NCI-H1930 (cell line): ENCODE data around the gene MAL.

ENCODE experiments used
- DNase-seq, 2 experiments: peaks; one replicate each; lab custom pipeline; 2025; lab: John Stamatoyannopoulos, UW

Gene MAL

DNA sequence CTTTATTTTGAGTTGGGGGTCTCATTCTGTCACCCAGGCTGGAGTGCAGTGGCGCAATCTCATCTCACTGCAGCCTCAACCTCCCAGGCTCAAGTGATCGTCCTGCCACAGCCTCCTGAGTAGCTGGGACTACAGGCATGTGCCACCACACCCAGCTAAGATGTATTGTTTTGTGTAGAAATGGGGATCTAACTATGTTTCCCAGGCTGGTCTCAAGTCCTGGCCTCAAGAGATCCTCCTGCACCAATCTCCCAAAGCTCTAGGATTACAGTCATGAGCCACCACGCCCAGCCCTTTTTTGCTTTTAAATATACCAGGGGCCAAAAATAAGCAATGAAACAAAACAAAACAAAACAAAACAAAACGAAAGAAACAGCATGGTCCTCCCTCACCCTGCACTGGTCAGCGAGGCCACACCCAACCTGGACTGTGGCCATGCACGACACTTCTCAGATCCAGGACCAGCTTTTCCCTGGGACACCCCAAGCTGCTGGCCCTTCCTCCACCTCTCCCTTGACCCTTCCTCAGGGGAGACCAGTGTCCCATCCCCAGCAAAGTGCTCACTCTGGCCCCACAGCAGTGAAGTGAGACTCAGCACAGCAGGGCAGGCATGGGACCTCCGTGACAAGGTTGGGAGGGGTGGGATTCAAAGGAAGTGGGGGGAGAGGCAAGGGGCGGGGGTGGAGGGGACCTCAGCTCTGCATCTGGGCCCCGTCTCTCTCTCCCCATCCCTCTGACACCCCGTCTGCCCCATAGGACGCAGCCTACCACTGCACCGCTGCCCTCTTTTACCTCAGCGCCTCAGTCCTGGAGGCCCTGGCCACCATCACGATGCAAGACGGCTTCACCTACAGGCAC lies 23.5 kb downstream of the MAL start:
- DNase-seq, result no peak

DNA sequence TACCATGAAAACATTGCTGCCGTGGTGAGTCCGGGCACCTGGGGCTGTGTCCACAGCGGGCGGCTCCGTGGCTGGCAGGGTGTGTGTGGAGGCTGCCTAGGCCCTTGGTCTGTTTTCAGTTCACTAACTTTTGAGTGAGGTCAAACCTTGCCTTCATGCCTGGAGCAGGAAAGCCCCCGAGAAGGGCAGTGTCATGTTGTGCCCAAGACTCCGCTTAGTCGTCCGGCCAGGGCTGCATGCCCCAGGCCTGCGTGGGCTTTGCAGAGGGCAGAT lies 24.1 kb downstream of the MAL start:
- DNase-seq, result no peak

DNA sequence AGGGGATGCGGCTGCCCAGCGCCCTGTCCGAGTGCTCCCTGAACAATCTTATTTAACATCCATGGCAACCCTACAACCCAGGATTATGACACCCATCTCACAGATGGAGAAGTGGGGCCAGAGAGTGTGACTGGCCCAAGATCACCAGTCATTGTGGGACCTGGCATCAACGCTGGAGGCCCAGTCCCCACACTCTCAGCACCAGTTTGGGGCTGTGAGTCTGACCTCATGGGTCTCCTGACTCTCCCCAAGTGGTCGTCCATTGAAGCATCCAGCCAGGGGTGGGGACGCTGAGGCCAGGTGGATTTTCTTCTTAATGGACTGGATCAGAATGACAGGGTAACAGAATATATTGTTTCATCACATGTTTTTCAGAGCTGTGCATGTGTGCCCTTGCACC lies 24.5 kb downstream of the MAL start:
- DNase-seq, result no peak

DNA sequence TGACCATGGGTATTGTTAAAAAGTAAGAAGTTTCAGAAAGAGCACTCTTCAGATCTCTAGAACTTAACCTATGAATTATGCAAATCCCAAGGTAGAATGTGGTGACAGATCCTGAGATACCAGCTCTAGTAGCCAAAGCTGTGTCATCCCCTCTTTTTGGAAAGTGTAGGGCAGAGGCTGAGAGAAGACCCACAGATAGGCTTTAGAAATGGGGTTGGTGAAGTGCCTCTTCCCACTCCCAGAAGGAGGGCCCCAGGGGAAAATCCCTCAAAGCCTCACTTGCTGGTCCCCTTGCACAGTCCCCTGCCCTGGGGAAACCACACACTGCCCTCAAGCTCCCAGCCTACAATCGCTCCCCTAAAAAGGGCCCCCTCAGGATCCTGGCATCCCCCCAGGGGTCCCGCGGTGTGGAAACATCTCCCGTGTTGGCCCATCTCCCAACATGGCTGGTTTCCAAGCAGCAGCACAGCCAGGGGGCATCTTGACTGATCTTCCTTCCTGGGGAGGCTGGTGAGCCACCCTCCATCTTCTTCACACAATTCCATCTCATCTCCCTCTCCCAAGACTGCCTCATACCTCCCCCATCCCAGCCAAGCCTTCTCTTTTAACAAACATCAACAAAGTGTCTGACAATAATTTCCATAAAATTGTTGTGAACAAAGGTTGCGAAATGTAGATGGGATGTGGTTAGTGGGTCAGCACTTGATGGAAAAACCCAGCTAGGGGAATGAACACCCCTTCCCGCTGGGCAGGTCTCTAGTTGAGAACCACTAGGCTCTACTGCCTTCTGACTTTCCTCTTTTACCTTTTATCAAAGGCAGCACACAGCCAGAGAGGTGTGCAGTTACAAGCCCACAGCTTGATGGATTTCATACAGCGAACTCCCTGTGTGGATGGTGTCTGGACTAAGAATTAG lies 25.1 kb downstream of the MAL start:
- no peak for DNase-seq

DNA sequence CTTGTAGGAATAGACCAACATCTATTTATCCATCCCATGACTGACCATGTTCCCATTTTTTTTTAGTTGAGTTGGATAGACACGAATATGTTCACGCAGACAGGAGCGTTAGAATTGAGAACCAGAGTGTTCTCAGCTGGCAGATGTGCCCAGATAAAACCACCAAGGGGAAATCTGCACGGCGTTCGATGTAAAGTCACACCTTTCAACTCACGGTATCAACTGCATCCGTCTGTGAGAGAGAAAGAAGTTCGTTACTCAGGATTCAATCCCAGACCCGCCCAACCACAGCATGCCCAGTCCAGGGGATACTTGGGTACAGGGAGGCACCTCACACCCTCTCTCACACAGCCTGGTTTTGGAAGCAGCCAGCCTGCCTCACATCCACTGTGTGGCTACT lies 26.1 kb downstream of the MAL start:
- no peak for DNase-seq

DNA sequence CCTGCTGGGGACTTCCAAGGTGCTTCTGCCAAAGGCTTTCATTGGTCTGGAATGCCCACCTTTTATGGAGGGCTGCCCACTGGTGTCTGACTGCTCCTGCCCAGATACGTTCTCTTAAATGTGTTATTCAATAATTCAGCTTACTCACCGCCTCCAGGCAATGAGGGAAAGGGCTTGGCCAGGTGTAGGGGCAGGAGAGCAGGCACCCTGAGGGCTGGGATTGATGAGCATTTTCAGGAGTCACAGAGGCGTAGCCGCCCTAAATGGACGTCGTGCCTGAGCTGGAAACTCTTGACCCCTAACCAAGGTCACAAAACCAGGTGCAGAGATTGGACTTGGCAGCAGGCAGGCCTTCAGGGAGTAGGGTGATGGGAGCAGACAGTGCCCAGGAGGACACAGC lies 26.8 kb downstream of the MAL start:
- DNase-seq, result no peak

DNA sequence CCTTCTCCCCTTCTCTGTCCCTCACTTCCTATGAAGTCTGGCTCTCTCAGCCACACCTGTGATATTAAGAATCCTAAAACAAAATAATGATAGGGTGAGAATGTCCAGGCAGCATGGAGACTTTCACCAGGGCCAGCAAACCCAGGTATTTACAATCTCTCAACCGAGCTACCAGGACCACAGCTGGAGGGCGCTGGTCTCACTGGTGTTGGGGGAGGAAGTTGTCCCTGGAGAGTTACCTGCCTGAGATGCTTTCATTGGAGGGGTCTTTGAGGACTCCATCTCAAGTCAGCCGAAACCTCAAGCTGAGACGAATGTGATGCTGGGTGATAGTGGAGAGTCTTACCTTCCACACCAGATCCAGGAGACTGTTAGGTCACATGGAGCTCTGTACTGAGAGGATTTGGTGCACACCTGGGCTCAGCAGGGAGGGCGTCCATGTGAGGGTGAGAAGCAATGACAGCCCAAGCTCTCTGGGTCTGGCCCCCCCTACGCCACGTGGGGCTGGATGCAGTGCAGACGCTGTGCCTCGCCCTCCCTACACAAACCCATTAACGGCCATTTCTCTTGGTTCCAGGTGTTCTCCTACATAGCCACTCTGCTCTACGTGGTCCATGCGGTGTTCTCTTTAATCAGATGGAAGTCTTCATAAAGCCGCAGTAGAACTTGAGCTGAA lies 27.4 kb downstream of the MAL start:
- no peak for DNase-seq

DNA sequence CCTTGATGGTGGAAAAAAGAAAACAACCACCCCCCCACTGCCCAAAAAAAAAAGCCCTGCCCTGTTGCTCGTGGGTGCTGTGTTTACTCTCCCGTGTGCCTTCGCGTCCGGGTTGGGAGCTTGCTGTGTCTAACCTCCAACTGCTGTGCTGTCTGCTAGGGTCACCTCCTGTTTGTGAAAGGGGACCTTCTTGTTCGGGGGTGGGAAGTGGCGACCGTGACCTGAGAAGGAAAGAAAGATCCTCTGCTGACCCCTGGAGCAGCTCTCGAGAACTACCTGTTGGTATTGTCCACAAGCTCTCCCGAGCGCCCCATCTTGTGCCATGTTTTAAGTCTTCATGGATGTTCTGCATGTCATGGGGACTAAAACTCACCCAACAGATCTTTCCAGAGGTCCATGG lies 28.0 kb downstream of the MAL start:
- peak in 1 of 2 experiments; percentile 17 for DNase-seq

DNA sequence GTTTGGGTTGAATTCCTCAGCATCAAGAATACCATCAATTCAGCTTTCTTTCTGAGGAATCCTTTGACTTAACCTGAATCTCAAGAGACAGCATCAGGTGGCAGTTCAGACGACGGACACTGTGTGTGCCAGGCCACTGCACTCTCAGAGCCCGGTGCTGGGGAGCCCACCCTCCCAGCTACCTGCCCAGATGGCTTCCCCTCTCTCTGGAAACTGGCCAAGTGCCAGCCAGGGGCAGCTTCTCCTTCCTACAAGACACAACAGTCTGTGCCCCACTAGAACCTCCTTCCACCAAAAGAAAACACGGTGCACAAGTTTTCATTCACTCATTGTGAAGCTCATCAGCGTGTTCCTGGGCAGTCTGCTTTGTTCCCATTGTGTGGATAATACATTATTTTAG lies 28.5 kb downstream of the MAL start:
- DNase-seq, result no peak

DNA sequence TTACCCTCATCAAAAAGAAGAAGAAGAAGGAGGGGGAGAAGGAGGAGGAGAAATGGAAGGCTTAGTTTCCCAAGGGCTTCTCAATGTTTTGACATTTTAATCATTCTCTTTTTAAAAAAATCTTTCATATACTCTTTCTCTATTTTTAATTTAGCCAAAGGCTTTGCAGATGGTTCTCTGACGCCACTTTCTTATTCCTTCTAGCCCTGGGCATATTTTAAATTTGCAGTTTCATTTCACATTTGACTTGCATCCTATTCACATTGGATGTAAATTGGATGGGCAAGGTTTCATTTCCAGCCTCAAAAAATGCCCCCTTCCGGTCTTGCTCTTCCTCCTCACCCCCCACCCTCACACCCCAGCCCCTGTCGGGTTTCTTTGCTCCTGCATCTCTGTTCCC lies 29.8 kb downstream of the MAL start:
- DNase-seq, result no peak

DNA sequence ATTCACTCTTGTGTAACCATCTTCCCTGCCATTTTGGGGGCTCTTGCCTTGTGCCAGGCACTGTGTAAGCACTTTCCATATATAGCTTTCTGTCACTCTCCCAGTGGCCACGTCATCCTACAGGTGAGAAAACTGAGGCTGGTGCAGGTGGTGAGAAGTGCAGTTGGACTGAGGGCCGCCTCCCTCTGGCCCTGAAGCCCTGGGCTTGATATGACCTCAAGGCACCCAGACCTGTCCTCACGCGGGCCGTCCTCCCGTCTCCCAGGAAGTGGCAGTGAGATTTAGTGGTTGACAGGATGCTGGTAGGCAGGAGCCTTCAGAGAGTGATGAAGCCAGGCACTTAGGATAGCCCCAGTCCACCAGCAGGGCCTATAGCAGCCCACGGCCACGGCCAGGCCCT lies 30.5 kb downstream of the MAL start:
- no peak for DNase-seq

DNA sequence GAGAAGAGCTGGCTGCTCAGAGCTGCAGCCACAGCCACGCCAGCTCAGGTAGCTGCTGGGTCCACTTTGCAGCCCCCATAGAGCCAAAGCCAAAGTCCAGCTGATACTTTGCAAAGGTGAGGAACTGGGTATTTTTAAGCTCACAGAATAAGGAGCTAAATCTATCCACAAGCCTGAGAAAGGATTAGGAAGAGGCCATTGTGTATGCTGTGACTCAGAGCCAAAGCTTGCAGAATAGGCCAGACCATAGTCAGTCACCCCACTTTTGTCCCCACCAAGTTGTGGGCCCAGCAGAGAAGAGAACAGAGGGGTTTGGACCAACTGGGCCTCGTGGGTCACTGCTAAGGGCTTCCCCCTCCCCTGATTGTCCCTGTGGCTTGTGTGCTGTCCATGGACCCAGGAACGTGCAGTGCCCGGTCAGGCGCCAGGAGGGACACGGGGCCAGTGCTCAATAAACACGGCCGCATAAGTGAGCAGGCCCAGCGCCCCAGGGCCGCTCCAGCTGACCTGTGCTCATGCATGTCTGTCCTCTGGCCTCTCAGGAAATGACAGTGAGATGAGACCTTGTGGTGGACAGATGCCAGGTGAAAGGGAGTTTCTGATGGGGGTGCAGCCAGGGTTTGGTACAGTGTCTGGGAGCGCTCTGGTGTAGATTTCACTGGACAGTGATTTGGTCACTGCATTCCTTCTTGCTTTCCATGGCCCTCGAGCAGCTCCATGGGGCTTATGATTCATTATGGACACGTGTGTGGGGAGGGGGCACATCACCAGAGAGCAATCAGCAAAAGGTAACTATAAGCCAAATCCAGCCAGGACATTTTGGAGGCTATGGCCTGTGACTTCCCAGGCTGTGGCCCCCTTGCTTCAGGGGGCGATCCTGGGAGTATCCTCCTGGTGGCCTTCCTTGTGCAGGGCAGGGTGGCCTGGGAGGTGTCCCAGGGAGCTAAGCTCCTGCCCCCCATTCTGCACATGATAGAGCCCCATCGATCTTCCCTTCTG lies 31.3 kb downstream of the MAL start:
- DNase-seq, result no peak

DNA sequence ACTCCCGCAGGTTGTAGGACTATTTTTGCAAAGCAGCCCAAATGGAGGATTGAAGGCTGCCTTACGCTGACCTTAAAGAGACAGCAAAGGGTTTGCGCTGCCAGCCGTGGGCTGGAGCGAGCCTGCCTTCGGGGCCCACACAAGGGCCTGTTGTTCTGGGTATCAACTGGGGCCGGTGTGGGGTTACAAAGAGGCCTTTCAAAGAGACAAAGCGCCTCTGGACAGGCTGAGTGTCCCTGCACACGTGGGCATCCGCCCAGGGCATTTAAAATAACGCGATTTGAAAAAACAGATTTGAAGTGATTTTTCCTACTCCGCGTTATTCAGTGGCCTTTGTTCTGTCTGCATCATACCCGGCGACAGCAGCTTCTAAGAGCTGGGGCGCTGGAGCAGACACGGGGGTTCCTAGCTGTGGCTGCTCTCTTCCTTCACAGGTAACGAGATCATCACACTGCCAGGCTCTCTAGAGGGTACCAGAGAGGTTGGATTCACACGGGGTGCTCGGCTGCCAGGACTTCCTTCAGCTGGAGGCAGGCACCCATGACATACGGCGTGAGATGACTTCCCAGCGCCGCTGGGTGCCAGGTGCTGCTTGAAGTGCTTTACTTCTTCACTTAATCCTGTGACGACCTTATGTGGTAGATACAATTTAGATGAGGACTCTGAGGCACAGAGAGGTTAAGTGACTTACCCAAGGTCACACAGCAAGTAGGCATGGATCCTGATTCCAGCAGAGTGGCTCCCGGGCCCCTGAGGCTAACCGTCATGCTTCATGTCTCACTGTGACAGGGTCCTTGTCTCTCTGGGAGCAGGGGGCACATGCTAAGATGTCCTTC lies 32.2 kb downstream of the MAL start:
- no peak for DNase-seq

DNA sequence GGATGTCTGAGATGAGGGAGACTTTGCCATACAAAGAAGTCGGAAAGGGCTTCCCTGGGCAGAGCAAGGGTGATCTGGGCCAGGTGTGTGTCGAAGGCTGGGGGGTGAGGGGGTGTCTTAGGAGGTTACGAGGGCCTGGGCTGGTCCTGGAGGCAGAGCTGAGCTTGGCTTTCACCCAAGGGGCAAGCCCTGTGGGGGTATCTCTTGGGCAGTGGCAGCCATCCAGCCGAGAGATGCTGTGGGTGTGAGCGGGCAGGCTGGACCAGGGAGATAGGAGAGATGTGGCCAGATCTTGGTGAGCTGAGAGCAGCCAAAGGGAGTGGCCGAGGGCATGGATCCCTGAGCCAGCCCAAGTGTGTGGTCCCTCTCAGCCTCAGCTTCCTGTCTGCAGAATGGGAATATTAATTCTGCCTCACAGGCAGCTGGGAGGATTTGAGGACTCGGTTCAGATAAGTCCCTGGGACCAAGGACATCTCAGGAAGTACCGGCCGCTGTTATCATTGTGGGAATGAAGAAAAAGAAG lies 33.0 kb downstream of the MAL start:
- DNase-seq, result no peak

DNA sequence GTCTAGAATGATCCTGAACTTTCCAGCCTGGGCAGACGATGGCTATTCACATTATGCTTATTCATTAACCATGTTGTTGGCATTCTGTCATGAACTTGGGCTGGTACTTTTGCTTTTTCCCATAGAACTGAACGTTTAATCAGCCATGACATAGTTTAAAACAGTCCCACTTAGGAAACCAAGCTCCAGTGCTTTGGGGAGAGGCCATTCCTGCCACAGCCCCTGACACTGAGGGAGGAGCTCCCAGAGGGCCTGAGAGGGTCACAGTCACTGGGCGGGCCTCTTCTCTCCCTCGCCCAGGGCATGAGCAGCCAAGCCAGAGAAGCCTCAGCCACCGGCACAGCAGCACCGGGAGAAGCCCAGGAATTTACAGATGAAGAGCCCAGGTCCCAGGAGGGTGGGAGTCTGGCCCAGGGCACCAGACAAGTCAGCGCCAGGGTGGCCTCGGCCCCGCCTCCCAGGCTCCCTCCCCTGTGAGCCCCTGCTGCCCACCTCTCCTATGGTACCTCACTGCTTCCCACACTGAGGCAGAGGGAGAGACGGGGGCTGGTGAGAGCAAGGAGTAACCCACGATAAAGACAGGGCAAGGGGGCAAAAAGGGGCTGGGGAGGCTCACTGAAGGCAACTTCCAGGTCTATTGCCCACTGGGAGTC lies 33.6 kb downstream of the MAL start:
- no peak for DNase-seq

DNA sequence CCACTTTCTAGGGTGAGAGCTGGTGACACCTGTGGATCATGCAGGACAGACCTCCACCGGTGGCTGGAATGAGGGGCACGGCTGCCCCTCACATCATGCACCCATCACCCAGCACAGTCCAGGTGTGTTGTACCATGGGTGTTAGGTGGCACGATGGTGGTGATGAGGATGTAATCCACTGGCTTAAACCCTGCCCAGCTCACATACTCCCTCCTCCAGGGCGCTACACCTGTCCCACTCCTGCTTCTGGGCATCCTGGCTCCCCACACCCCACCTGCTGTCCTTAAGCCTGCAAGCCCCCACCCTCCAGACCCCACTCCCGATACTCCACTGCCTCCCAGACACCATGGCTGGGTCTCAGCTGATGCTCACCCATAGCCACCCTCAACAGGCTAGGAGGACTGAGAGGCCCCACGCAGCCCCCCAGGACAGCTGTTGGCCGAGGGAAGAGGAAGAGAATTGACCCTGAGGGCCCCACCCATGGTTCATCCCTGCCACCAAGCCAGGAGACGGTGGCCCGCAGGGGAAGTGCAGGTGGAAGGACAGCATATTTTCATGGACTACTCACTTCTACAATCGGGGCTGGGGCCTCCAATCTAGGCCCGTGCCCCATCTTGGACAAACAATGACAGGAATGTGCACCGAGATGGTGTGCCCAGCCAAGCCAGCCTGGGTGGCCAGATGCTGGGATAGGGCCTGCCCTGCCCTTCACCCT lies 34.3 kb downstream of the MAL start:
- no peak for DNase-seq

DNA sequence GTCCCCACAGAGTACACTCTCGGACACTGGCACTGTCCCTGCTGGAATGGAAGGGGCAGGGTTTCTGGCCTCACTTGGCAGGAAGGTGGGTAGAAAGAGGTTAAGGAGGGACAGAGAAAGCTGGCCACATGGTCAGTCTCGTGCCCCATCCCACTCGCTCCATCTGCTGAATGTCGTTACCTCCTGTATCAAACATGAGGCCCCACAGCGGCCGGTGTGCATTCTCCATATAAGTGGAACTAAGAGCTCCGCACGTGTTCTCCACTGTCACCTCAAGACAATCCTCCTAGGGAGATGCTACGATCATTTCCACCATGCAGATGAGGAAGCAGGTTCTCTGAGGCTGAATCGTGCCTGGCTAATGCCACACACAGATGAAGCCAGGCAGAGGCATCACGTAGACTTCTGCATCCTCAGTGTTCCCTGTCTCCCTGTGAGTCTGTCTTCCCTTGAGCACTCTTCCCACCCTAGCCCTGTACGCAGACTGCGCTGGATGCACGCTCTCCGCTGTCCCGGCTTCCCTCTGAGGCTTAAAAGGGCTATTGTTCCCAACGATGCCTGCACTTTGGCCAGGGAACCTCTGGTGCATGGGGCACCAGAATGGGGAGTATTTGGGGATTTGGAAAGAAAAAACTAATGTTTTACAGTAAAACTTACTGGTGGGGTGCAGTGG lies 35.1 kb downstream of the MAL start:
- no peak for DNase-seq

DNA sequence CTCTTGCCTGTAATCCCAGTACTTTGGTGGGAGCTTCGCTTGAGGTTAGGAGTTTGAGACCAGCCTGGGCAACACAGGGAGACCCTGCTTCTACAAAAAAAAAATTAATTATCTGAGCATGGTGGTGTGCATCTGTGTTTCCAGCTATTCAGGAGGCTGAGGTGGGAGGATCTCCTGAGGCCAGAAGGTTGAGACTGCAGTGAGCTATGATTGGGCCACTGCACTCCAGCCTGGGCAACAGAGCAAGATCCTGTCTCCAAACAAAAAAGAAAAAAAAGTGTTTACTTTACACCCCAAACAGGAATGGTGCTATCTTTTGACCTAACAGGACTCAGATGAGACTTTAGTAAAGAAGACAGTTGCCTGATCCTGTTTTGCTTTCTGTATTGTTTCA lies 35.6 kb downstream of the MAL start:
- DNase-seq, result no peak
